LNCaP clone FGC (cell line): Measurements from ENCODE around the gene RAPGEF3.

Experiments
- DNase-seq: peaks from one replicate; pipeline ENCODE4 v3.0.0-alpha.2; 2011; ENCODE audit warnings: low read depth
- H3K4me3 ChIP-seq: 2 replicates; pipeline ENCODE4 v1.5.1; 2011; ENCODE audit warnings: mild to moderate bottlenecking, low read depth, low read length, control low read depth
- CTCF ChIP-seq: IDR thresholded peaks from 2 replicates; pipeline ENCODE4 v1.5.1; 2012; ENCODE audit warnings: mild to moderate bottlenecking; ENCODE audit not compliant: control insufficient read depth, insufficient read depth; ENCODE audit errors: extremely low read depth

The RAPGEF3 gene

GRCh38 chr12:47755655-47756562 lies 2.8 kb downstream of the RAPGEF3 start:
- no peak overlapping the region for H3K4me3 ChIP-seq
- no peak for TF ChIP-seq CTCF
- no peak for DNase-seq

GRCh38 chr12:47754881-47755280 lies 3.8 kb downstream of the RAPGEF3 start:
- H3K4me3 ChIP-seq, result no peak overlapping the region

GRCh38 chr12:47754126-47754525 lies 4.6 kb downstream of the RAPGEF3 start:
- no peak for TF ChIP-seq CTCF
- no peak for DNase-seq
- H3K4me3 ChIP-seq, result no peak overlapping the region

More at GRCh38 chr12:47754881-47755280, 3.8 kb downstream of the RAPGEF3 start:
- no peak for TF ChIP-seq CTCF
- DNase-seq, result peak; percentile 77

GRCh38 chr12:47753021-47754001 lies 5.4 kb downstream of the RAPGEF3 start:
- H3K4me3 ChIP-seq, result no peak overlapping the region
- no peak for TF ChIP-seq CTCF
- peak; percentile 80 for DNase-seq

GRCh38 chr12:47752552-47752951 lies 6.1 kb downstream of the RAPGEF3 start:
- DNase-seq, result no peak
- no peak for TF ChIP-seq CTCF
- no peak overlapping the region for H3K4me3 ChIP-seq

GRCh38 chr12:47752121-47752520 lies 6.6 kb downstream of the RAPGEF3 start:
- TF ChIP-seq CTCF, result no peak
- H3K4me3 ChIP-seq, result no peak overlapping the region
- DNase-seq, result no peak
